Fibroblast of skin of right quadriceps (primary cell): Measurements from ENCODE around the gene FAIM.
"Not testable (repeated sequence)": the region's sequence is repeated elsewhere in the genome, so short reads cannot be mapped to it uniquely, and the experiment has no call there.

Experiments
- DNase-seq: peaks from one replicate; pipeline ENCODE4 v3.0.0-alpha.2; 2013

The FAIM gene, protein sequence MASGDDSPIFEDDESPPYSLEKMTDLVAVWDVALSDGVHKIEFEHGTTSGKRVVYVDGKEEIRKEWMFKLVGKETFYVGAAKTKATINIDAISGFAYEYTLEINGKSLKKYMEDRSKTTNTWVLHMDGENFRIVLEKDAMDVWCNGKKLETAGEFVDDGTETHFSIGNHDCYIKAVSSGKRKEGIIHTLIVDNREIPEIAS

GRCh38 chr3:138608322-138609135 lies at the start of gene FAIM:
Gene FAIM (plus strand): TSS chr3:138608771. CDS start chr3:138619727, 10,956 bp downstream.
- DNase-seq = peak; percentile 67

- DNase-seq = no peak
These were observed 49.4 kb upstream of the FAIM start for GRCh38 chr3:138559134-138559533.

GRCh38 chr3:138560501-138560900 lies 48.1 kb upstream of the FAIM start:
- no peak for DNase-seq

GRCh38 chr3:138562902-138563301 lies 45.7 kb upstream of the FAIM start:
- not testable (repeated sequence) for DNase-seq

- DNase-seq = not testable (repeated sequence)
These were observed 42.3 kb upstream of the FAIM start for GRCh38 chr3:138566293-138566692.

- no peak for DNase-seq
These were observed 41.2 kb upstream of the FAIM start for GRCh38 chr3:138567403-138567802.

DNA sequence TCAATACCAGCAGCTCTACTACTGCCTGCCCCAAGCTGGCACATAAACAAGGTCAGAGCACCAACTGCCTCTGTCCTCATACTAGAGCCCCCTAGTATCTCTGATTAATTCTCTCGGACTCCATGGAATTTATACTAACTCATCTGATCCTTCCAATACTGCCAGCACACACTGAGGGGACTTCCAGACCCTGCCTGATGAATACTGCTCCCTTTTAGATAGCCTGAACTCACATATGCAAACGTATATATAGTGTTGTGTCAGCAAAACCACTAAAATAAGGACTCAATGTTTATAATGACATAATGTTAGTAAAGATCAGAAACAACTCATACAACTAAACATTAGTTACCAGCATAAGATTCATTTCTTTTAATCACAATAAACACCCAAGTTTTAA lies 39.5 kb upstream of the FAIM start:
- no peak for DNase-seq

- not testable (repeated sequence) for DNase-seq
These were observed 38.9 kb upstream of the FAIM start for GRCh38 chr3:138569624-138570023.

GRCh38 chr3:138573138-138573537 lies 35.4 kb upstream of the FAIM start:
- no peak for DNase-seq

- DNase-seq = no peak
These were observed 30.4 kb upstream of the FAIM start for GRCh38 chr3:138578141-138578540.

DNA sequence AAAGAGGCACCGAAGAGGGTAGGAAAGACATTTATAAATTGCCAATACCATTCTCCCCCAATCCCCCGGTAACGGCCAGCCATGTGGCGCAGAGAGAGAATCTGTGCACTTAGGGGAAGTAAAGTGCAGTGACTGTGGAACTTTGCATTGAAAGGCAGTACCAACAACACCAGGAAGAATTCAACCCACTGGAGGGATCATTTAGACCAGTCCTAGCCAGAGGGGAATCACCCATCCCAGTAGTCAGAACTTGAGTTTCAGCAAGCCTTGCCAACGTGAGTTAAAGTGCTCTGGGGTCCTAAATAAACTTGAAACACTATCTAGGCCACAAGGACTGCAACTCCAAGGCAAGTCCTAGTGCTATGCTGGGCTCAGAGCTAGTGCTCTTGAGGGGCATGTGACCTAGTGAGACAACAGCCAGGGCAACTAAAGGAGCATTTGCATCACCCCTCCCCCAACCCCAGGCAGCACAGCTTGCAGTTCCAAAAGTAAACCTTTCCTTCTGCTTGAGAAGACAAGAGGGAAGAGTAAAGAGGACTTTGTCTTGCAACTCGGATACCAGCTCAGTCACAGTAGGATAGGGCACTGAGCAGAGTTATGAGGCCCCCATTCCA lies 29.5 kb upstream of the FAIM start:
- DNase-seq = no peak

- no peak for DNase-seq
These were observed 21.2 kb upstream of the FAIM start for GRCh38 chr3:138587374-138587773.

DNA sequence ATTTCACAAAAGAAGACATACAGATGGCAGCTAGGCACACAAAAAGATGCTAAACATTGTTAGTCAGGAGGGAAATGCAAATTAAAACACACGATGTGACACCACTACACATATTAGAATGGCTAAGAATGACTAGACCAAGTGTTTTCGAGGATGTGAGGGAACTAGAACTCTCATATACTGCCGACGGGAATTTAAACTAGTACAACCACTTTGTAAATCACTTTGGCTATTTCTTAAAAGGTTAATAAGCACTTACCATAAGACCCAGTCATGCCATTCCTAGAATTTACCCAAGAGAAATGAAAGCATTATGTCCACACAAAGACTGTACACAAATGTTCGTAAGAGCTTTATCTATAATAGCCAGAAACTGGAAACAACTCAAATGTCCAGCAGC lies 20.1 kb upstream of the FAIM start:
- DNase-seq = no peak

DNA sequence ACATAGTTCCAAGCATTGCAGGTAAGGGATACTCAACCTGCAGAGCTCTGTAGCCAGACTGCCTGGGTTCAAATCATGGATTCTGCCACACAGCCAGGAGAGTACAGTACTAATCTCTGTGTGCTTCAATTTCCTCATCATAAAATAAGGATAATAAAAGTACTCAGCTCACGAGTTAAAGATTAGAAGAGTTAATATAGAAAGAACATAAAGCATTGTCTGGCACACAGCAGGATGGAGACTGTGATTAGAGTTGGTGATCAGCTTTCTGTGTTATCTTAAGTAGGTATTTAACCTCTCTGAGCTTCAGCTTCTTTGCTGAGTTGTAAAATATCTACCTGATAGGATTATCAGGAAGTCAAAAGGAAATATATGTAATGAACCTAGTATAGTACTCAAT lies 17.2 kb upstream of the FAIM start:
- no peak for DNase-seq

DNA sequence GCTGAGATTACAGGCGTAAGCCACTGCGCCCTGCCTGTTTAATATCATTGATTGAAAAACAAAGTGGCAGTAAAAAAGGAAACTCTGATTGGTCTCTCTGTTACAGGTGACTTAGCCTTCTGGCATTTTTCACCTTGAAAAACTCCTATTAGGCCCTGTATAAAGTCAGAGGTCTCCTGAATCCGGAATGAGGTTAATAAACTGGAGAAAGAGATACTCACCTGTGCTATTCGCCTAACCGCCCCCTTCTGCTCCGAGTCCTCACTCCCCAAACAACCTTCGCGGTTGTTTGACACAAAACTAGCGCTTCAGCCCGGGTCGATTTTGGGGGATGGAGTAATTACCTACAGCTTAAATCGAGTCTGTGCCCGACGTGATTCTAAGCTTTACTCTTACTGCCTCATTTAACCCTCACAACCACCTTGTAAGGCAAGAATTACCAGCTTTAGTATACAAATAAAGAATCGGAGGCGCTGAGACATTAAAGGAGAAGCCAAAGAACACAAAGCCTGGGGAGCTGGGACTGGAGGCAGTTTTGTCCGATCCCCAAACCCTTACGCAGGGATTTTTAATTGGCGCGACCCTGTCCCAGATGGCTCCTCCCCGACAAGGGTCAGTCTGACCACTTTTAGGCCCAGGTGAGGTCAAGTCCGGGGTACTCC lies 15.0 kb upstream of the FAIM start:
- DNase-seq = no peak

- peak; percentile 92 for DNase-seq
These were observed 14.2 kb upstream of the FAIM start, which contains the start of gene CEP70 for GRCh38 chr3:138594150-138594934. Gene CEP70 (minus strand): TSS chr3:138594260. CDS start chr3:138572927, 21,333 bp downstream.

- no peak for DNase-seq
These were observed 13.5 kb upstream of the FAIM start for GRCh38 chr3:138594935-138595610.

DNA sequence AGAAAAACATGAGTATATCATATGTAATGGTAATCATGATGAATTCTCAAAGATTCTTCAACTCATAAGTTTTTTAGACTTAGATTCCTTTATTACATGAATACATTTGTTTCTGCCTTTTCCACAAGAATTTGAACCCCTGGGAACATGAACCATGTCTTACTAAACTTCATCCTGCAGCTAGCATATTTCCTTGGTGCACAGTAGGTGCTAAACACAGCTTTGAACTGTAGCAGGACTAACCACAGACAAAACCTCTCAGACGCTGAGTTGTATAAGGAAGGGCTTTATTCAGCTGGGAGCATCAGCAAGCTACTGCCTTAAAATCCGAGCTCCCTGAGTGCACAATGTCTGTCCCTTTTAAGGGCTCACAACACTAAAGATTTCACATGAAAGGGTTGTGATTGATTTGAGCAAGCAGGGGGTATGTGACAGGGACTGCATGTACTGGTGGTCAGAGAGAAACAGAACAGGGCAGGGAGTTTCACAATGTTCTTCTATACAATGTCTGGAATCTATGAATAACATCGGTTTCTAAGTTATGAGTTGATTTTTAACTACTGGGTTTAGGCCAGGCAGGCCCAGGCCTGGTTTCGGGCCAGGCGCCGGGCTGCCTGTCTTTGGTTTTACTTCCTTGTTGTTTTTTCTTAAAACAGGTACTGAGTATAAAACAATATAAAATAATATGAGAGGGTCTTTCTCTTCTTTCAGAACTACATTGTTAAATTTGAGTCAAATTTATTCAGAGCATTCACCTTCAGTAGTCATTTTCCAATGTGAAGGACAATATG lies 11.2 kb upstream of the FAIM start:
- not testable (repeated sequence) for DNase-seq

GRCh38 chr3:138598534-138598933 lies 10.0 kb upstream of the FAIM start:
- no peak for DNase-seq

DNA sequence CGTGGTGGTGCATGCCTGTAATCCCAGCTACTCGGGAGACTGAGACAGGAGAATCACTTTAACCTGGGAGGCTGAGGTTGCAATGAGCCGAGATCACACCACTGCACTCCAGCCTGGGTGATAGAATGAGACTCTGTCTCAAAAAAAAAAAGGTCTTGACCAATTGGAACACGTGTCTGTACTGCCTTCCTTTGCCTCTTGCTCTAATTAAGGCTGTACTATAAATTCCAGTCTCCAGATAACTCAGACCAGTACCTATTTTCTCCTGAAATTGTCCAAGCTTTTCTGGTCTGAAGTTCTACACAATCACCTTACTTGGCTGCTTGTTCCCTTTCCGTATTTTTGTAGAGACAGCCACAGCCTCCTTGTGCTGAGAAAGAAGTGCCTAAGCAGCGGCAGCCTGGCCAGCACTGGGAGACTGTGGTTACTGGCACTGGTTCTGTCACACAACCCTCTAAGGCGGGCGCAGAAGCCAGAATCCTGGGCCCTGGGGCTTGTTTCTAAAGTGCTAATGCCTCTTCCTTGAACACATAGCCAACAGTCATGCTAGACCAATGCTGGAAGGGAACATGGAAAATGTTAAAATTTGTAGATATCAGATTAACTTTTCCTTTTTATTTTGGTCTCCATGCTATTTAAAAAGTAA lies 8.3 kb upstream of the FAIM start:
- DNase-seq = no peak

GRCh38 chr3:138601661-138602060 lies 6.9 kb upstream of the FAIM start:
- not testable (repeated sequence) for DNase-seq
